Cardiac fibroblast (primary cell): Measurements from ENCODE around the gene SNRPA1.

Experiments
- DNase-seq, 2 donors: peaks; one replicate each; pipeline versions ENCODE4 v3.0.0 to v3.0.0-alpha.2; 2010; ENCODE audit warnings: low read depth in 2 of 2
- H3K4me3 ChIP-seq, 2 donors: replicated peaks in 1 of 2; 1 replicate in 1 of 2; 2 replicates in 1 of 2; pipeline ENCODE4 v1.5.1; 2011; ENCODE audit warnings: low read depth in 2 of 2, low read length in 2 of 2, mild to moderate bottlenecking in 2 of 2, moderate library complexity in 1 of 2
- TF ChIP-seq, protein P1 (sequence below): IDR thresholded peaks from one replicate; pipeline ENCODE4 v1.5.1; 2011; ENCODE audit warnings: low read depth, mild to moderate bottlenecking, low read length, inconsistent platforms

The SNRPA1 gene

DNA sequence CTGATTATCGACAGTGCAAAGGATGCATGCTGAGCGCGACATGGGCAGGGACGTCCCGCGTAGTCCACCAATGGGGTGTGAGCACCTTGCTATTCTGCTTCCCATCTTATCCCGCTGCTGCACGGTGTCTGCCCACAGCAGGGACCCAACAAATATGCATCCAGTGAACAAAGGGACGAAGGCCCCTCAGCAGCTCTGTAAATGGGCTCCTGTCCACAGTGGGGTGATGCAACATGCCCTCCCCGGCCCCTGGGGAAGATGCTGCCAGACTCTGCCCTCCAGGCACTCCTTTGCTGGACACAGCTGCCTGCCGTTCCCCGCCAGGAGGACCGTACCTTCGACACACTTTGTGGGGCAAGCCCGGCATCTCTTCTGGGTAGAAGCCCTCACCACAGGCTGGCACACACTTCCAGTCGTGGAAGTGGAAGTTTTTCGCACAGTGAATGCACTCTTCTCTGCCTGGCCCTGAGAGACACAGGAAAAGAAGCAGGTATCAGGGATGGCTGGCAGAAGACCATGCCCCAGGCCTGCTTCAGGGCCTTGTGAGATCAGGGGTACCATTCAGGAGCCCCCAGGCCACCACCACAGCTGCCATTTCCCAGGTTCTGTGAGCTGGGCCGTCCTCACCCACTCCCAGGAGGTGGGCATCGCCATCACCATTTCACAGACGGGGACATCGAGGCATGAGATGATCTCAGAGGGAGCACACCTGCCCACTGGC, 18.2 kb upstream of the SNRPA1 start:
- TF ChIP-seq, protein P1, sequence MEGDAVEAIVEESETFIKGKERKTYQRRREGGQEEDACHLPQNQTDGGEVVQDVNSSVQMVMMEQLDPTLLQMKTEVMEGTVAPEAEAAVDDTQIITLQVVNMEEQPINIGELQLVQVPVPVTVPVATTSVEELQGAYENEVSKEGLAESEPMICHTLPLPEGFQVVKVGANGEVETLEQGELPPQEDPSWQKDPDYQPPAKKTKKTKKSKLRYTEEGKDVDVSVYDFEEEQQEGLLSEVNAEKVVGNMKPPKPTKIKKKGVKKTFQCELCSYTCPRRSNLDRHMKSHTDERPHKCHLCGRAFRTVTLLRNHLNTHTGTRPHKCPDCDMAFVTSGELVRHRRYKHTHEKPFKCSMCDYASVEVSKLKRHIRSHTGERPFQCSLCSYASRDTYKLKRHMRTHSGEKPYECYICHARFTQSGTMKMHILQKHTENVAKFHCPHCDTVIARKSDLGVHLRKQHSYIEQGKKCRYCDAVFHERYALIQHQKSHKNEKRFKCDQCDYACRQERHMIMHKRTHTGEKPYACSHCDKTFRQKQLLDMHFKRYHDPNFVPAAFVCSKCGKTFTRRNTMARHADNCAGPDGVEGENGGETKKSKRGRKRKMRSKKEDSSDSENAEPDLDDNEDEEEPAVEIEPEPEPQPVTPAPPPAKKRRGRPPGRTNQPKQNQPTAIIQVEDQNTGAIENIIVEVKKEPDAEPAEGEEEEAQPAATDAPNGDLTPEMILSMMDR, result no peak
- no peak overlapping the region for H3K4me3 ChIP-seq
- DNase-seq, result no peak

DNA sequence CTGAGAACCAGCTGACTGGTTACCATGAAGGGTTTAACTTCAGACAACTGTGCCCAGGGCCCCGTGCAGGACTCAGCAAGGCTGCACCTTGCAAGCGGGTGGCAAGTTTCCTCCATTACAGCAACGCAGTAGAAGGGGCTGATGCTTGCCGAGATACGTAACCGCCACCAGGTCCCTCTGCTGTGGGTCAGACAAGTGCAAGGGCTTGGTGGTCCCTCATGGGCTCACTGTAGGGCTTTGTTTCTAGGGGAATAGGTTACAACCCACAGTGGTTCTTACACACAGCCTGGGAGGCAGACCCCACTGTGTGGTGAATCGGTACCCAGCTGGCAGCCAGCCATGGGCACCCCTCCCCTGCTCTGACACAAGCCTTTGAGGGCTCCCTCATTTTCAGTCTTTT, 15.5 kb upstream of the SNRPA1 start:
- no peak overlapping the region for H3K4me3 ChIP-seq
- TF ChIP-seq, protein P1, result no peak
- no peak for DNase-seq

DNA sequence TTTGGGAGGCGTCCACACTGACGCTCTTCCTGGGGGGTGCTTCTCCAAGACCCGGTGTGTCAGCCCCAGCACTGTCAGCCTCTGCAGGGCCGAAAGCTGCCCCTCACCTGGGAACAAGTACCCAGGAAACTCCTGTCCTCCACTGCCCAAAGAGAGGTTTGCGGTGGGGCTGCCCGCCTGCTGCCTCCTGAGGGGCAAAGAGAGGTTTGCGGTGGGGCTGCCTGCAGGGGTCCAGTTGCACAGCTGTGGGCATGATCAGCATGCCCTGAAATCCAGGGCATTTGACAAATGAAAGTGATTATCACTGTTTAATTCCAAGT, 15.1 kb upstream of the SNRPA1 start:
- H3K4me3 ChIP-seq, result no peak overlapping the region
- no peak for DNase-seq
- TF ChIP-seq, protein P1, result no peak

DNA sequence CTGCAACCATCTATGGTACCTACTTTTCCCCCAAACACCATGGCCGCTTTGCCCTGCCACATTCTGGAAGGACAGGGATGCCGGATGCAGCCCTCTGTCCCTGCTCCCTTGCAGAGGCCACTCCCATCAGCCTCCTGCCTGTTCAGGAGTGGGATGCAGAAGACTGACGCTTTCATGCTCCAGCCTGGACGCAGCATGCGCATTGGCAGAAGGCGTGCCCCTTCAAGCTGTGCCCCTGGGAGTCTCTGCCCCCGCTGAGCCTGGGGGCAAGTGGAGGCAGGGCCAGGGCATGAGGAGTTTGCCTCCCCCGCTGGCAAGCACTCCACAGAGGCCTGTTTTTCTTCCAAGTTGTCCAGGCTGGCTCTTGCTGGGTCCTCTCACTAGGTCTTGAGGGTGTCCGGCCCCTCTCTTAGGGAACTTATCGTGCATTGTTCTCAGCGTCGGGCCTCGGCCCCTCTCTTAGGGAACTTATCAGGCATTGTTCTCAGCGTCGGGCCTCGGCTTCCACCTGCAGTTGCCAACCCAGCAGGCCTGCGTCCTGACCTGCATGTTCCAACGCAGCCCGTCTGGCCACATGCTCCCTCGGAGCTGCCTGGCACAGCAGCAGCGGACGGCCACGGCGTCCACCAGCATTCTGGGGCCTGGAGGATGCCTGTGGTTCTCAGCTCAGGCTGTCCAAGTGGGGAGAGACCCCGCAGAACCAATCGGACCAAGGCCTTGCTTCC, 14.6 kb upstream of the SNRPA1 start:
- DNase-seq, result no peak
- H3K4me3 ChIP-seq, result no peak overlapping the region
- TF ChIP-seq, protein P1, result no peak

DNA sequence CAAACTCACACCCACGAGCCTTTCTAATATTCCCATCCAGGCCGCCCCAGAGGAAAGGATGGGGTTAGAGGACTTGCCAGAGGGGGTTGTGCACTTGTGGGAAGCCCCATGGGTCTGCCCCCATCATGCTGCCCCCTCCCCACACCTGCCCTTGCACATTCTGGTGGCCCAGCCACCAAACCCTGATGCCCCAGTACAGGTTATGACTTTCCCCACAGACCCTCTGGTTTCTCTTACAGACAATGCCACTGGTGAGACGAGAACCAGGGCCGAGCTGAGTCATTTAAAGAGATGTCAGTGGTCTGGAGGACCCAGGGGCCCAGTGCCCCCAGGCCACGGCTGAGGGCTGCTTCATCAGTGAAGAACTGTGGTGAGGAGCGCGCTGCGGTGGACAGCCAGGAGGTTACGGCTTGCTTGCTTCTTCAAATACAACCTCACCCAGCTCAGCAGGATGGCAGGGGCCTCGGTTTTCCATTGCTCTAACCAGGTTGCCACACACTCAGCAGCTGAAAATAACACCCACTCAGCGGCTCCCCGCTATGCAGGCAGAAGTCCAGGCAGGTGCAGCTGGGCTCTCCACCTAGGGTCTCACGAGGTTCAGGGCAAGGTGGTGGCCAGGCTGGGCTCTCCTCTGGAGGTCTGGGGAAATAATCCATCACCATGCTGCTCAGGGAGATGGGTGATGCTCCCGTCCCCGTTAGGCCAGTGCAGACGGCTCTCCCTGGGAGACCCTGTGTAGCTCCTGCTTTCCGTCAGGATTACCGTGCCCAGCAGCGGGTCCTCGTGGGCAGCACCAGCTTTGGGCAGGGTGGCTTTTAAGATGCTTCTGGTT, 13.8 kb upstream of the SNRPA1 start:
- DNase-seq, result no peak
- TF ChIP-seq, protein P1, result no peak
- H3K4me3 ChIP-seq, result no peak overlapping the region

DNA sequence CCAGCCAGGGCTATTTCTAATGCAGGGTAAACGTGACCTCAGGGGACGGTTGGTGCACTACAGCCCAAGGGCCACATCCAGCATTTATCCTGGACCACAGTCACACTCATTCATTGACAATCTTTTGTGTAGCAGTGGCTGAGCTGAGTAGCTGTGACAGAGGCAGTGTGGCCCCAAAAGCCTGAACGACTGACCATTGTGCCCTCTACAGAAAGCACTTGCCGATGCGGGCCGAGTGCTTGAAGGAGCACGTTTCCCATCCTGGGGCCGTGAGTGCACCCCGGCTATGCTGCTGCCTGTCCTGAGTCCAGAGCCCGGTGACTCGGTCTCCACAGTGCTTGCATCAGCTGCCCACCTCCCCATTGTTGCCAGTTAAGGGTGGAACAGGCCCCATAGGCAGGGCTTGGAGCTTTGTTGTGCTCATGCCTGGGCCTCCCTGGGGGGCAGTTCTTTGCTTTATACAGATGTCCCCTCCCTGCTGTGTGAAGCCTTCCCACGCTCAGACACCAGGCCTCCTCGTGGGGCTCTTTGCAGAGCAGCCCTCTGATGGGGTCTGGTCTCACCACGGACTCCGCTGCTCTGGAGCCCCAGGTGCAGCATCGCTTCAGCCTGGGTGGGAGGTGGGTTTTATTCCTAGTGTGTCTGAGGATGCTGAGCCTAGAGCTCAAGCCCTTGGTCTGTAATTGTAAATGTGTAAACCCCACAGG, 13.0 kb upstream of the SNRPA1 start:
- TF ChIP-seq, protein P1, result no peak
- H3K4me3 ChIP-seq, result no peak overlapping the region
- DNase-seq, result no peak
